Retinal pigment epithelial cell (primary cell): ENCODE data around the gene CARNS1.
A peak's percentile ranks its signal among the peaks of the same experiment; 100 is the strongest.

Experiments used
- DNase-seq: peaks from one replicate; pipeline ENCODE4 v3.0.0-alpha.2; 2010; ENCODE audit warnings: low read depth
- H3K4me3 ChIP-seq: 2 replicates; pipeline ENCODE4 v1.5.1; 2011; ENCODE audit warnings: mild to moderate bottlenecking, low read length, control low read depth, moderate library complexity
- CTCF ChIP-seq: conservative IDR thresholded peaks from 2 replicates; pipeline ENCODE4 v1.5.1; 2011; ENCODE audit warnings: low read depth, low read length, control low read depth, inconsistent platforms

Gene CARNS1

DNA sequence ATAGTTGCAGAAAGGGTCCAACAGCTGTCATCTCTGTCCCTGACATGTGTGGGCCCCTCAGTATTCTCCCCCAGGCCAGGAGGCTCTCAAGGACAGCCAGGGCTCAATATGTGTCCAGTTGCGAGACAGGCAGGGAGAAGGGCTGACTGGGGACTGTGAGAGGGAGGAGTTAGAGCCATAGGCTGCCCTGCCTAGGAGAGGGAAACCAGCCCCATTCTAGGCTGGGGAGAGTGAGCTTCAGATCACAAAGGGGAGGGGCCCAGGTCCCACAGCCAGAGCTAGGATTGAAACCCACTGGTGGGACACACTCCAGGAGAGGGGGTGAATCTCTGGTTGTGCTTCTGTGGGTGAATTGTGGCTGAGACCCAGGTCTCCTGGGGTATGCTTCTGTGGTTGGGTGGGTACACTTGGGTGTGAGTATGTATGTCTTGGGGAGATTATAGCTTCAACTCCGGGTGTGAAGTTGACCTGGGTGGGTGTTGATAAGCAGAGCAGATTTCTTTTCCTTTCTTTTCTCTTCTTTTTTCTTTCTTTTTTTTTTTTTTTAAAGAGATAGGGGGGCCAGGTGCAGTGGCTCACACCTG, 2.1 kb upstream of the CARNS1 start:
- H3K4me3 ChIP-seq, result no peak overlapping the region
- no peak for TF ChIP-seq CTCF
- no peak for DNase-seq

DNA sequence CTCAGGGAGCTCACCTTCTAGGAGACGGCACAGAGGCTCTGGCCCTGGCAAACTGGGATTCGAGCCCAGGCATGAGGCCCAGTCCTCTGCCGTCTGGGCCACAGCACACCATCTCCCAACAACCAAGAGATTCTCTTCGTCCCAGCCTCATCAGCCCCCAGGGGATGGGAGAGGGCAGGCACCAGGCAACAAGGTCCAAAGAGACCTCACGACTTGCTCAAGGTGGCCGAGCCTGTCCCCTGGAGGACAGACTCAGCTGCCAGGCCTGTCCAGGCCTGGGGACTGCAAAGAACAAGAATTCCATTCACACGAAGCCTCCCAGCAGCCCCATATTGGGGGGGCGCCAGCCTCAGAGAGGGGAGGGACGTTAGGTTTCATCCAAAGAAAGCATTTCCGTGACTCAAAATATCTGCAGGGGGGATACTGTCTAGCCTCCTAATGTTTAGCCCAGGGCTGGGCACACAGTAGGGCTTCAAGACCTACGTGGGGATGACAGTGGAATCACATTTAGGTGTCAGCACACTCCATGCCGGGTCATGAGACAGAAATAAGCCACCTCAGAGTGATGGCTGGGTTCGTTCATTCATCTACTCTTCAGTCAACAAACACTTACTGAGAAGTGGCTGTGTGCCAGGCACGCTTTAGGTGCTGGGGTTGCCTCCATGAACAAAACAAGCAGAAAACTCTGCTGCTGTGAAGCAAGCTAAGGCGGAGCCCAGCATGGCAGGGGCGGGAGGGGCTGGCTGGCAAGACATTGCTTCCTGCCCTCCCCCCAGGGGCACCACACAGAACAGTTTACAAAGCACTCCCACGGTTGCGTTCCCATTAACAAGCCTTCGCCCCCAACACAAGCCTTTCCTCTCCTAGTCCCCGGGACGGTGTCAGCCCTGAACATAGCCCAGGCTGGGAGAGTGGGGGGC, 1.2 kb downstream of the CARNS1 start:
- TF ChIP-seq CTCF, result no peak
- no peak for DNase-seq
- peak overlapping the region; percentile 45 for H3K4me3 ChIP-seq

DNA sequence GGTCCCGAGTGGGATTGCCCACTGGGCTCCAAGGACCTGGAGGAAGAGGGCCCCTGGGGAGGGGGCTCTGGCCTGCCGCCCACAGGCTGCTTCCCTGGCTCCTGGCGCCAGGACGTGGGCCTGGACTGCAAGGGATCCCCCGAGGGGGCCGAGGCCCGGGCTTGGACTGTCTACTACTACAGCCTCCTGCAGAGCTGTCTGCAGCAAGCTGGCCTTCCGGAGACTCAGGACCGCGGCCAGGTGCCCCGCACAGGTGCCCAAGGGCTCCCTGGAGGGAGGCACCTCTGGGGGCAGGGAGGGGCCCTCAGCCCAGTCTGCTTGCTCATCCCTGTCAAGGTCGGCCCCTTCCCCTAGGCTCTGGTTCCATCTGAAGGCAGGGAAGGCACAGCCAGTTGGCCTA, 1.9 kb downstream of the CARNS1 start:
- no peak for TF ChIP-seq CTCF
- no peak overlapping the region for H3K4me3 ChIP-seq
- no peak for DNase-seq

DNA sequence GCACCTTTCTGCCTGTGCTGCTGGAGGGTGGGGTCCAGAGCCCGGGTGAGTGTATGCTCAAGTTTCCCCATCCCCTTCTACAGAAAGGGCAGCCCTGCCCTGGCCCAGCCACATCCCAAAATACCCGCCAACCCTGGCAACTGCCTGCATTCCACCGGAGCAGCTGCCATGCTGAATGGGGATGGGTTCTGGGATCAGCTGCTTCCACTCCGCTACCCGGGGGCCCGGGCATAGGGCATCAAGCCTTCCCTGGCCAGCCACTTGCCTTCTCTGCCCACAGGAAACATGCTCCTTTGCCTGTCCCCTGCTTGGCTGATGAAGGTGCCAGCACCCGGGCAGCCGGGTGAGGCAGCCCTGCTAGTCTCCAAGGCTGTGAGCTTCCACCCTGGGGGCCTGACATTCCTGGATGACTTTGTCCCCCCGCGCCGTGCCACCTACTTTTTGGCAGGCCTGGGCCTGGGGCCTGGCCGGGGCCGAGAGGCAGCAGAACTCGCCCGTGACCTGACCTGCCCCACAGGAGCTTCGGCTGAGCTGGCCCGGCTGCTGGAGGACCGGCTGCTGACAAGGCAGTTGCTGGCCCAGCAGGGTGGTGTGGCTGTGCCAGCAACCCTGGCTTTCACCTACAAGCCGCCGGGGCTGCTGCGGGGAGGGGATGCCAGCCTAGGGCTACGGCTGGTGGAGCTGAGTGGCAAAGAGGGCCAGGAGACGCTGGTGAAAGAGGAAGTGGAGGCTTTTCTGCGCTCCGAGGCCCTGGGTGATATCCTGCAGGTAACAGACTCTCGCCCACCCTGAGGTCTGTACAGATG, 3.2 kb downstream of the CARNS1 start:
- DNase-seq, result no peak
- TF ChIP-seq CTCF, result no peak
- no peak overlapping the region for H3K4me3 ChIP-seq

DNA sequence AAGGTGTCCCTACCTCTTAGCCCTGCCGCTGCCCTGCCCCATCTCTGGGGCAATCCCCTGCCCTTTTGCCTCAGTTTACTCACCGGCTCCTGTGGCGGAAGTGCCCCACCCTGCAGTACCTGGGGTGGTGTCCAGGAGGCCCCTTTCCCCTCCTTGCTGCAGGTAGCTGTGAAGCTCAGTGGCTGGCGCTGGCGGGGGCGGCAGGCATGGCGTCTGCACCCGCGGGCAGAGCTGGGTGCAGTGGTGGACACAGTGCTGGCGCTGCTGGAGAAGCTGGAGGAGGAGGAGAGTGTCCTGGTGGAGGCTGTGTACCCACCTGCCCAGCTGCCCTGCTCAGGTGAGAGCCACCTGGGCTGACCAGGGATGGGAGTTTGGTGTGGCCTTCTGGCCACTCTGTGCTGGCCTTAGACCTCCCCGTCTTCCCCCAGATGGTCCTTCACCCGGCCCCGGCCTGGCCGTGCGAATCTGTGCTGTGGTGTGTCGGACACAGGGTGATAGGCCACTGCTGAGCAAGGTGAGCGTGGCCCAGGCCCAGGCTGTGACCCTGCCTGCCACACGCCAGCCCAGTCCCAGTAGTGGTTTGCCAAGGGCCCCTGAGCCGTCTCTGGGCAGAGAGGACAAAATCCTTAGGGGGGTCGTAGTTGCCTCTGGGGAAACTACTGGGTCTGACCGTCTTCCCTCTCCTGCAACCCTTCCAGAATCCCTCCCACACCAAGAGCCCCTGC, 4.0 kb downstream of the CARNS1 start:
- TF ChIP-seq CTCF, result no peak
- DNase-seq, result no peak
- H3K4me3 ChIP-seq, result no peak overlapping the region

GRCh38 chr11:67420147-67420645, 4.7 kb downstream of the CARNS1 start:
- no peak for TF ChIP-seq CTCF
- H3K4me3 ChIP-seq, result peak overlapping the region; percentile 10
- DNase-seq, result no peak
